Esophagus muscularis mucosa (tissue), 4 donors: ENCODE measurements around the gene CHST6.
"Not testable (repeated sequence)": the region's sequence is repeated elsewhere in the genome, so short reads cannot be mapped to it uniquely, and the experiment has no call there.

ENCODE experiments used
- EP300 ChIP-seq: sonication (generic); formaldehyde crosslinking; IDR thresholded peaks from one replicate; pipeline ENCODE4 v1.6.1; 2017; ENCODE audit warnings: antibody characterized with exemption
- POLR2A ChIP-seq: fragments of 450-650 bp; IDR thresholded peaks from one replicate; pipeline ENCODE4 v1.6.1; 2017; ENCODE audit warnings: antibody characterized with exemption, moderate library complexity, mild to moderate bottlenecking, low read depth
- POLR2AphosphoS5 ChIP-seq, 2 donors: sonication (generic); formaldehyde crosslinking; IDR thresholded peaks; one replicate each; pipeline ENCODE4 v1.6.1; 2017; ENCODE audit warnings: antibody characterized with exemption in 2 of 2
- TF ChIP-seq, protein P1 (sequence below), 3 experiments: fragments of 200-600 bp in 2 of 3; fragments of 450-650 bp in 1 of 3; sonication (generic) in 2 of 3; IDR thresholded peaks; one replicate each; pipeline ENCODE4 v1.5.1; 2017 to 2019; ENCODE audit warnings: antibody characterized with exemption in 3 of 3, mild to moderate bottlenecking in 2 of 3, moderate library complexity in 1 of 3

DNA sequence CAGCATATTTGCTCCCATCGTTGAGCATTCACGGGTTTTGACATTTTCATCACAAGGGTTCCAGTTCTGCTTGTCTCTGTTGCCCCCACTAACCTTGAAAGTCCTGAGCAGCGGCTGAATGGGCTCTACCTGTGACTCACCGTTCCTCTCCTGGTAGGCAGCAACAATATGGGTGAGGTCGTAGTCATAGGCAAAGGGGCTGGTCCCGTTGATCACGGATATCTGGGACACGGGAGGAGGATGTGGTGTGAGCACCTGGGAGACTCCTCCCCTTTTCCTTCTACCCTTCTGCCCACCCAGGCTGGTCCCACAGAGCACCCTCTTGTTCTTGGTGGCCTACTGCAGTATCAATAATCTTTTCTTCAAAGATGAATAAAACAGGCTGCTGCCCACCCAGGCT lies 47.2 kb upstream of the CHST6 start:
- not testable (repeated sequence) for TF ChIP-seq POLR2A; EP300; POLR2AphosphoS5 (IDR thresholded peaks at IDR 0.05)
- TF ChIP-seq, protein P1, sequence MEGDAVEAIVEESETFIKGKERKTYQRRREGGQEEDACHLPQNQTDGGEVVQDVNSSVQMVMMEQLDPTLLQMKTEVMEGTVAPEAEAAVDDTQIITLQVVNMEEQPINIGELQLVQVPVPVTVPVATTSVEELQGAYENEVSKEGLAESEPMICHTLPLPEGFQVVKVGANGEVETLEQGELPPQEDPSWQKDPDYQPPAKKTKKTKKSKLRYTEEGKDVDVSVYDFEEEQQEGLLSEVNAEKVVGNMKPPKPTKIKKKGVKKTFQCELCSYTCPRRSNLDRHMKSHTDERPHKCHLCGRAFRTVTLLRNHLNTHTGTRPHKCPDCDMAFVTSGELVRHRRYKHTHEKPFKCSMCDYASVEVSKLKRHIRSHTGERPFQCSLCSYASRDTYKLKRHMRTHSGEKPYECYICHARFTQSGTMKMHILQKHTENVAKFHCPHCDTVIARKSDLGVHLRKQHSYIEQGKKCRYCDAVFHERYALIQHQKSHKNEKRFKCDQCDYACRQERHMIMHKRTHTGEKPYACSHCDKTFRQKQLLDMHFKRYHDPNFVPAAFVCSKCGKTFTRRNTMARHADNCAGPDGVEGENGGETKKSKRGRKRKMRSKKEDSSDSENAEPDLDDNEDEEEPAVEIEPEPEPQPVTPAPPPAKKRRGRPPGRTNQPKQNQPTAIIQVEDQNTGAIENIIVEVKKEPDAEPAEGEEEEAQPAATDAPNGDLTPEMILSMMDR (IDR thresholded peaks at IDR 0.05) = not testable (repeated sequence)
